GM12878 (cell line): ENCODE measurements around the gene CCDC172. TPM values are rescaled to one million over a fixed set of nuclear protein-coding genes. Genes with fewer than 3 reads are reported as not detected.

Source experiments
- ATAC-seq: fragments of 200-7000 bp; cut with Tn5 transposase; 3 replicates; pipeline ENCODE4 v1.9.1; 2020; ENCODE audit warnings: mild to moderate bottlenecking, moderate library complexity
- BruUV-seq: library from RNA; stranded (reverse); fragments of 400-500 nt; replicated peaks from 2 replicates; lab custom pipeline; 2021; lab: Mats Ljungman, UMichigan
- CTCF ChIA-PET: fragments of 300-600 bp; sonication (Branson Sonifier 250); formaldehyde crosslinking; extraction: SDS; loops from one replicate; lab custom pipeline; 2021; ENCODE audit warnings: inconsistent platforms; lab: Yijun Ruan, JAX
- POLR2A ChIA-PET: fragments of 350-600 bp; formaldehyde crosslinking; extraction: SDS; loops from one replicate; lab custom pipeline; 2021; ENCODE audit warnings: inconsistent platforms; lab: Charles Lee
- RAD21 ChIA-PET: fragments of 300-600 bp; sonication (Branson Sonifier 250); formaldehyde crosslinking; loops from one replicate; lab custom pipeline; 2023; ENCODE audit warnings: antibody characterized with exemption; ENCODE audit not compliant: unreplicated experiment; lab: Charles Lee
- SMC1A ChIA-PET: fragments of 300-600 bp; sonication (Branson Sonifier 250); formaldehyde crosslinking; loops from one replicate; lab custom pipeline; 2023; ENCODE audit not compliant: unreplicated experiment, uncharacterized antibody; lab: Charles Lee
- DNase-seq: peaks from one replicate; pipeline ENCODE4 v3.0.0-alpha.2; 2011; ENCODE audit warnings: low read depth, low spot score
- FAIRE-seq: peaks from 3 replicates; lab custom pipeline; 2011; peaks lifted over from hg19 to GRCh38; lab: Jason Lieb, UNC
- H2AFZ ChIP-seq: 2 replicates; pipeline ENCODE4 v1.6.0; 2011; ENCODE audit warnings: low read depth, low read length, control low read depth; ENCODE audit not compliant: control insufficient read depth
- H3K27ac ChIP-seq: 2 replicates; pipeline ENCODE4 v1.5.1; 2011; ENCODE audit warnings: control low read depth; ENCODE audit not compliant: control insufficient read depth, insufficient read depth
- H3K27me3 ChIP-seq, 2 experiments: replicated peaks in 1 of 2; 2 replicates each; pipeline versions ENCODE4 v1.6.0 to v1.6.1; 2011; ENCODE audit warnings: low read length in 1 of 2; ENCODE audit not compliant: control insufficient read depth in 2 of 2, insufficient read depth in 2 of 2
- H3K36me3 ChIP-seq, 2 experiments: 2 replicates each; pipeline ENCODE4 v1.5.1; 2011; ENCODE audit warnings: low read length in 1 of 2; ENCODE audit not compliant: control insufficient read depth in 2 of 2, insufficient read depth in 2 of 2
- H3K4me1 ChIP-seq: 2 replicates; pipeline ENCODE4 v1.6.1; 2011; ENCODE audit warnings: mild to moderate bottlenecking, low read length, moderate library complexity, mixed read lengths; ENCODE audit not compliant: control insufficient read depth, insufficient read depth
- H3K4me2 ChIP-seq: 2 replicates; pipeline ENCODE4 v1.6.0; 2011; ENCODE audit warnings: control low read depth; ENCODE audit not compliant: control insufficient read depth, insufficient read depth
- H3K4me3 ChIP-seq: fragments of 200-600 bp; sonication (generic); 2 replicates; pipeline ENCODE4 v1.5.1; 2016
- H3K79me2 ChIP-seq: 2 replicates; pipeline ENCODE4 v1.6.0; 2011; ENCODE audit warnings: low read length; ENCODE audit not compliant: control insufficient read depth, insufficient read depth
- H3K9ac ChIP-seq: 2 replicates; pipeline ENCODE4 v1.8.0; 2011; ENCODE audit warnings: low read length, control low read depth, mixed read lengths; ENCODE audit not compliant: control insufficient read depth, insufficient read depth
- H3K9me3 ChIP-seq: replicated peaks from 3 replicates; pipeline ENCODE4 v1.5.1; 2011; ENCODE audit warnings: mild to moderate bottlenecking, low read length; ENCODE audit not compliant: control insufficient read depth, insufficient read depth
- H4K20me1 ChIP-seq: 2 replicates; pipeline ENCODE4 v1.6.0; 2011; ENCODE audit not compliant: control insufficient read depth, insufficient read depth
- BACH1 ChIP-seq: fragments of 450-650 bp; IDR thresholded peaks from 2 replicates; pipeline ENCODE4 v1.6.1; 2017; ENCODE audit warnings: mild to moderate bottlenecking, borderline replicate concordance
- BCL11A ChIP-seq: IDR thresholded peaks from 2 replicates; pipeline ENCODE4 v1.6.1; 2011; ENCODE audit warnings: low read depth, low read length
- BCL3 ChIP-seq: IDR thresholded peaks from 2 replicates; pipeline ENCODE4 v1.6.1; 2011; ENCODE audit warnings: borderline replicate concordance, low read depth, mild to moderate bottlenecking, moderate library complexity, low read length; ENCODE audit not compliant: insufficient read depth, poor library complexity, severe bottlenecking
- CHD1 ChIP-seq: IDR thresholded peaks from 2 replicates; pipeline ENCODE4 v1.6.1; 2012; ENCODE audit warnings: low read depth, low read length, improper control_type of control experiment
- HDAC2 ChIP-seq: fragments of 200-600 bp; sonication (generic); IDR thresholded peaks from 2 replicates; pipeline ENCODE4 v1.6.1; 2017
- LARP7 ChIP-seq: fragments of 450-650 bp; IDR thresholded peaks from 2 replicates; pipeline ENCODE4 v1.6.1; 2017; ENCODE audit warnings: mild to moderate bottlenecking
- NFXL1 ChIP-seq: fragments of 450-650 bp; IDR thresholded peaks from 2 replicates; pipeline ENCODE4 v1.6.1; 2017; ENCODE audit warnings: antibody characterized with exemption, mild to moderate bottlenecking, borderline replicate concordance
- SMC3 ChIP-seq: IDR thresholded peaks from 2 replicates; pipeline ENCODE4 v1.6.1; 2011; ENCODE audit warnings: low read length, improper control_type of control experiment, borderline replicate concordance
- SPI1 ChIP-seq: IDR thresholded peaks from 2 replicates; pipeline ENCODE4 v1.6.1; 2011; ENCODE audit warnings: low read depth, mild to moderate bottlenecking, low read length, moderate library complexity, borderline replicate concordance; ENCODE audit not compliant: insufficient read depth
- YY1 ChIP-seq: IDR thresholded peaks from 2 replicates; pipeline ENCODE4 v1.6.1; 2011; ENCODE audit warnings: low read depth, mild to moderate bottlenecking, low read length
- ZBTB33 ChIP-seq: fragments of 450-650 bp; IDR thresholded peaks from 2 replicates; pipeline ENCODE4 v1.6.1; 2017; ENCODE audit warnings: mild to moderate bottlenecking
- ZNF207 ChIP-seq: fragments of 450-650 bp; IDR thresholded peaks from 2 replicates; pipeline ENCODE4 v1.6.1; 2014; ENCODE audit warnings: antibody characterized with exemption, mild to moderate bottlenecking, borderline replicate concordance
- in situ Hi-C: fragments of 300-500 bp; cut with MboI; formaldehyde crosslinking; loops from 9 replicates; pipeline ENCODE4 v1.14.3; 2018; ENCODE audit warnings: mixed read lengths
- intact Hi-C: fragments of 100-400 bp; cut with micrococcal nuclease; formaldehyde crosslinking; loops from one replicate; pipeline ENCODE4 v1.14.2; 2022; ENCODE audit not compliant: unreplicated experiment
- polyA plus RNA-seq, 11 experiments: library from polyadenylated mRNA; depleted of rRNA in 4 of 11; unstranded in 6 of 11; stranded (reverse) in 5 of 11; fragments of >200 nt; fragmentation: Nextera tagmentation in 4 of 11; fragmentation: Illumina TruSeq in 1 of 11; extraction: Ambion mirVana in 4 of 11; extraction: Trizol in 1 of 11; gene quantifications; 1 replicate in 1 of 11; 2 replicates in 10 of 11; pipeline versions ENCODE4 v1.2.1 to v1.2.3, GENCODE V29; 2011 to 2016; ENCODE audit warnings: inconsistent platforms in 2 of 11, missing spikeins in 2 of 11, low read depth in 1 of 11
- total RNA-seq, 4 experiments: library from RNA; depleted of rRNA in 3 of 4; stranded (reverse); fragments of >200 nt in 3 of 4; fragmentation: Illumina TruSeq in 1 of 4; extraction: Trizol in 1 of 4; gene quantifications; 2 replicates each; pipeline versions ENCODE4 v1.2.1 to v1.2.3, GENCODE V29; 2013 to 2021
- TF ChIP-seq, protein P1 (sequence below): fragments of 450-650 bp; IDR thresholded peaks from 2 replicates; pipeline ENCODE4 v1.6.1; 2016; ENCODE audit warnings: mild to moderate bottlenecking
- TF ChIP-seq, protein P2 (sequence below): IDR thresholded peaks from 2 replicates; pipeline ENCODE4 v1.6.1; 2011; ENCODE audit warnings: low read depth, low read length, improper control_type of control experiment, borderline replicate concordance
- TF ChIP-seq, protein P3 (sequence below): IDR thresholded peaks from 2 replicates; pipeline ENCODE4 v1.6.1; 2011; ENCODE audit warnings: borderline replicate concordance, low read depth, mild to moderate bottlenecking, moderate library complexity, mixed read lengths, low read length; ENCODE audit not compliant: insufficient read depth; ENCODE audit errors: extremely low read length

The CCDC172 gene
- total and polyA plus RNA-seq, 10 of the 15 experiments (the other 5 are each of a cell fraction or from before 2014, with no cell fraction given) = not detected

- TF ChIP-seq ZBTB33 = no peak
- TF ChIP-seq, protein P1, sequence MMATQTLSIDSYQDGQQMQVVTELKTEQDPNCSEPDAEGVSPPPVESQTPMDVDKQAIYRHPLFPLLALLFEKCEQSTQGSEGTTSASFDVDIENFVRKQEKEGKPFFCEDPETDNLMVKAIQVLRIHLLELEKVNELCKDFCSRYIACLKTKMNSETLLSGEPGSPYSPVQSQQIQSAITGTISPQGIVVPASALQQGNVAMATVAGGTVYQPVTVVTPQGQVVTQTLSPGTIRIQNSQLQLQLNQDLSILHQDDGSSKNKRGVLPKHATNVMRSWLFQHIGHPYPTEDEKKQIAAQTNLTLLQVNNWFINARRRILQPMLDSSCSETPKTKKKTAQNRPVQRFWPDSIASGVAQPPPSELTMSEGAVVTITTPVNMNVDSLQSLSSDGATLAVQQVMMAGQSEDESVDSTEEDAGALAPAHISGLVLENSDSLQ = no peak
- no peak for TF ChIP-seq BCL3
- TF ChIP-seq YY1 = no peak
Measured at GRCh38 chr10:116336866-116337265, 12.6 kb downstream of the CCDC172 start (continued).

GRCh38 chr10:116352125-116352524 lies 27.9 kb downstream of the CCDC172 start:
- CTCF ChIA-PET = no interaction called here
- no peak for FAIRE-seq

More at GRCh38 chr10:116352125-116352524, 27.9 kb downstream of the CCDC172 start:
- no peaks in the 10 kb centered on the region for H3K27me3 ChIP-seq
- BruUV-seq = no TSS peak
- H3K27ac ChIP-seq = no peak overlapping the region
- TF ChIP-seq CHD1 (no peak), BCL11A (no peak), YY1 (no peak), SMC3 (no peak), NFXL1 (no peak), ZNF207 (no peak), BACH1 (no peak), HDAC2 (no peak), SPI1 (no peak), LARP7 (no peak)
- TF ChIP-seq, protein P2, sequence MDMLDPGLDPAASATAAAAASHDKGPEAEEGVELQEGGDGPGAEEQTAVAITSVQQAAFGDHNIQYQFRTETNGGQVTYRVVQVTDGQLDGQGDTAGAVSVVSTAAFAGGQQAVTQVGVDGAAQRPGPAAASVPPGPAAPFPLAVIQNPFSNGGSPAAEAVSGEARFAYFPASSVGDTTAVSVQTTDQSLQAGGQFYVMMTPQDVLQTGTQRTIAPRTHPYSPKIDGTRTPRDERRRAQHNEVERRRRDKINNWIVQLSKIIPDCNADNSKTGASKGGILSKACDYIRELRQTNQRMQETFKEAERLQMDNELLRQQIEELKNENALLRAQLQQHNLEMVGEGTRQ = no peak
- TF ChIP-seq, protein P3, sequence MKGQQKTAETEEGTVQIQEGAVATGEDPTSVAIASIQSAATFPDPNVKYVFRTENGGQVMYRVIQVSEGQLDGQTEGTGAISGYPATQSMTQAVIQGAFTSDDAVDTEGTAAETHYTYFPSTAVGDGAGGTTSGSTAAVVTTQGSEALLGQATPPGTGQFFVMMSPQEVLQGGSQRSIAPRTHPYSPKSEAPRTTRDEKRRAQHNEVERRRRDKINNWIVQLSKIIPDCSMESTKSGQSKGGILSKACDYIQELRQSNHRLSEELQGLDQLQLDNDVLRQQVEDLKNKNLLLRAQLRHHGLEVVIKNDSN = no peak
- H3K79me2 ChIP-seq = no peaks in the 10 kb centered on the region
- H2AFZ ChIP-seq = no peak overlapping the region
- H3K4me2 ChIP-seq = no peak overlapping the region
- no peak overlapping the region for H3K9ac ChIP-seq
- no peaks in the 10 kb centered on the region for H4K20me1 ChIP-seq
- in situ Hi-C loops = no loop called here
- no peak overlapping the region for H3K4me3 ChIP-seq
- ATAC-seq (no peak), DNase-seq (no peak)
- ChIA-PET SMC1A (interaction anchor here (1.8 kb wide), 1 partner anchor 12 kb away, joined by 5 read pairs; no protein-coding TSS in a partner anchor), POLR2A (no interaction called here), RAD21 (no interaction called here)
- intact Hi-C loops = no loop called here
- H3K36me3 ChIP-seq = no peaks in the 10 kb centered on the region
- H3K4me1 ChIP-seq = no peaks in the 10 kb centered on the region
- no peaks in the 10 kb centered on the region for H3K9me3 ChIP-seq
